ENCODE measurements around the gene TULP1.
"Not testable (repeated sequence)": the region's sequence is repeated elsewhere in the genome, so short reads cannot be mapped to it uniquely, and the experiment has no call there.

TULP1 gene

DNA sequence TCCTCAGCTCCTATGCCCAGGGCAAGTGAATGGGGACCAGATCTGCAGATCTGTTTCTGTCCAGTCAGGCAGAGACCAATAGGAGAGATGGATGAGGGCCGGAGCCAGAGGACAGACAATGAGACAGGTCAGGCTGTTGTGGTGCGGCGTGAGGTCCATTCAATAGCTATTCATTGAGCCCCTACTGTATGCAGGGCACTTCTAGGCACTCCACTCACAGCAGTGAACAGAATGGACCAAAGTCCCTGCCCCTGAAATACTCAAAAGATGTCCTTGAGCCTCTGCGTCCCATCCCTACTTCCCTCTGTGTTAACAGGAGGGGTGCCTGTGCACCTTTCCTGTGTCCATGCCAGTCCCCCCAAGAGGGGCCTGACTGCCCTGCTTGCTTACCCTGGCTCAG is 8.5 kb upstream of the TULP1 start:
- no peak for TF ChIP-seq CTCF (IDR thresholded peaks at IDR 0.05)

DNA sequence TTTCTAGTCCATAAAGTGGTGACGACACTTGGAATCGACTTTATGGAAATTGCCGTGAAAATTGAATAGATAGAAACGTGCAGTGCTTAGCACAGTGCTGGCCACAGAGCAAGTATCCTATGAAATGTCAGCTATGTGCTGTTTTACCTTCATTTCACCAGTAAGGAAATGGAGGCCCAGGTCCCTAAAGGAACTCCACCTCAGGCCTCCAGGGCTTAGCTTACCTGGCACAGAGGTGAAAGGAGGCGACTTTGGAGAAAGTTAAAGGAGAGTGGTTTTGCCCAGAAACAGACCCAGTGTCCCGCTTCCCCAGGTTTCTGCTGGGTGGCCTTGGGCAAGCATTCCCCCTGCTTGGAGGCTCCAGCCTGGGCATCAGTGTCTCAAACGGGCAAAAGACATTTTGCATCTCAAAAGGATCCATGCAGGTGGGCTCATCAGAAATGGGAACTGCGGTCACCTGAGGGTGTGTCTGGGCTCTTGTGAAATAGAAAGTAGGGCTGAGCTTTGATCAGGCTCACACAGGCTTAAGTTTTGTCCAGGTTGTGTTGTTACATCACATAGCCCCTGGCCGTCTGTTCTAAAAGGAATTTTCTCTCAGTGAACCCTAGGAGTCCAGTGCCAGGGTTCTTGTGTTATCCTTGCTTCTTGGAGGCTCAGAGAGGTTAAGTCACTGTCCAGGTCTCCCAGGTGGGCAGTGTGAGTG is 6.8 kb upstream of the TULP1 start:
- H3K27ac ChIP-seq = no peak overlapping the region
- H3K27me3 ChIP-seq = peaks cover 0 to 6% of the 10 kb centered on the region in 2 donors
- no peaks in the 10 kb centered on the region for H3K9me3 ChIP-seq
- H3K36me3 ChIP-seq = no peaks in the 10 kb centered on the region
- no peak for DNase-seq
- intact Hi-C loops (cut with DNase I; ENCODE audit: low total_unique reads) = loop anchor here (5.0 kb wide), 1 partner anchor 63 kb away; no protein-coding TSS in a partner anchor
- no peak overlapping the region for H3K4me3 ChIP-seq
- peaks cover 0 to 9% (median 2%) of the 10 kb centered on the region in 4 donors for H3K4me1 ChIP-seq
- TF ChIP-seq CTCF (IDR thresholded peaks at IDR 0.05) = no peak

More for the DNA sequence above, 8.5 kb upstream of the TULP1 start:
- Histone ChIP-seq H3K4me1 (peaks cover 0 to 9% (median 2%) of the 10 kb centered on the region in 4 donors), H3K36me3 (no peaks in the 10 kb centered on the region), H3K9me3 (no peaks in the 10 kb centered on the region), H3K27ac (no peak overlapping the region), H3K4me3 (no peak overlapping the region), H3K27me3 (peaks cover 0 to 6% of the 10 kb centered on the region in 2 donors)
- intact Hi-C loops (cut with DNase I; ENCODE audit: low total_unique reads) = loop anchor here (5.0 kb wide), 1 partner anchor 61 kb away; no protein-coding TSS in a partner anchor
- no peak for DNase-seq

DNA sequence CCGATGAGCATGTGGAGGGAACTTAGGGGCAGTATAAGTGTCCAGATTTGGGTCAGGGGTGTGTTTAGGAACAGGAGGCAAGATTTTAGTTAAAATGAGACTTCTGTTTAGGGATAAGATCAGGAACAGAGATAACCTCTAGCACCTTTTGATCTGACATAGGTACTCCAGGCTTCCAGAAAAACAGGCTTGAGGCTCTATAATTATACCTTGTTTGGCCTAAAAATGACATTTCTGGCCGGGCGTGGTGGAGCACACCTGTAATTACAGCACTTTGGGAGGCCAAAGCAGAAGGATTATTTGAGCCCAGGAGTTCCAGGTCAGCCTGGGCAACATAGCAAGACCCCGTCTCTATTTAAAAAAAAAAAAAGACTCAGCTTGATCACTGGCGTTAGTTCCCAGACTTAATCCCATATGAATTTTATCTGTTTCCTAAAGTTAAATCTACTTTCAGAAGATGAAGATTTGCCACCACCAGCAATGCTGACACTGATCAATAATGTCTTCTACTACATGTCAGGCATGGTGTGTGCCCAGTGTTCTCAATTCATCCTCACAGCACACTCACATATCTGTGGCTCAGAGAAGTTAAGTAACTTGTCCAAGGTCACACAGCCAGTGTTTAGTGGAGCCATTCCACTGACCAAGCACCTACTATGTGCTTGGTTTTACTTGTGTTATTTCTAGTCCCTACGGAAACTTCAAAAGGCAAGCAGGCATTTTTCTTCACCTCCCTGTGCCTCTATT is 6.0 kb upstream of the TULP1 start:
- H3K9me3 ChIP-seq = no peaks in the 10 kb centered on the region
- no peak for TF ChIP-seq CTCF (IDR thresholded peaks at IDR 0.05)
- no peaks in the 10 kb centered on the region for H3K36me3 ChIP-seq
- intact Hi-C loops (cut with DNase I; ENCODE audit: low total_unique reads) = no loop called here
- DNase-seq = no peak
- no peak overlapping the region for H3K4me3 ChIP-seq
- H3K4me1 ChIP-seq = peaks cover 0 to 9% (median 2%) of the 10 kb centered on the region in 4 donors
- no peak overlapping the region for H3K27ac ChIP-seq
- H3K27me3 ChIP-seq = peaks cover 0 to 6% of the 10 kb centered on the region in 2 donors

- H3K4me3 ChIP-seq; H3K27ac ChIP-seq; H3K9me3 ChIP-seq; intact Hi-C loops (cut with DNase I; ENCODE audit: low total_unique reads); H3K36me3 ChIP-seq; DNase-seq; H3K4me1 ChIP-seq: not testable (repeated sequence)
- H3K27me3 ChIP-seq = peaks cover 0 to 11% of the 10 kb centered on the region in 2 donors
These were observed 5.3 kb upstream of the TULP1 start for GRCh38 chr6:35517978-35518377.

GRCh38 chr6:35516712-35517111 is 4.0 kb upstream of the TULP1 start:
- H3K4me1 ChIP-seq = peaks cover 0 to 5% (median 4%) of the 10 kb centered on the region in 4 donors
- no peak for DNase-seq
- TF ChIP-seq CTCF (IDR thresholded peaks at IDR 0.05) = no peak
- H3K27ac ChIP-seq = no peak overlapping the region
- intact Hi-C loops (cut with DNase I; ENCODE audit: low total_unique reads) = no loop called here
- H3K27me3 ChIP-seq = peaks cover 3 to 18% of the 10 kb centered on the region in 2 donors
- H3K36me3 ChIP-seq = no peaks in the 10 kb centered on the region
- no peaks in the 10 kb centered on the region for H3K9me3 ChIP-seq
- H3K4me3 ChIP-seq = no peak overlapping the region

DNA sequence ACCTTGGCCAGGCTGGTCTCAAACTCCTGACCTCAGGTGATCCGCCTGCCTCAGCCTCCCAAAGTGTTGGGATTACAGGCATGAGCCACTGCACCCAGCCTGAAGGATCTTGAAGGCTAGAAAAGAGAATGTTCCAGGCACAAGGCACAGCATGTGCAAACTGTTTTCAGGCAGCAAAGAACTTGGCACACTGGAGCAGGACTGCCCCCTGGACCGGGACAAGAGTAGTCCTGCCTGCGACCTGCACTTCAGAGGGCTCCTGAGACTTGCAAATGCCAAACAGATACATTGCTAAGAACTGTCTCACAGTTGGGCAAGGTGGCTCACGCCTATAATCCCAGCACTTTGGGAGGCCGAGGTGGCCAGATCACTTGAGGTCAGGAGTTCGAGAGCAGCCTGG is 3.2 kb upstream of the TULP1 start:
- H3K4me3 ChIP-seq; H3K9me3 ChIP-seq; DNase-seq; H3K4me1 ChIP-seq; intact Hi-C loops (cut with DNase I; ENCODE audit: low total_unique reads); H3K36me3 ChIP-seq; H3K27ac ChIP-seq: not testable (repeated sequence)
- peaks cover 3 to 25% of the 10 kb centered on the region in 2 donors for H3K27me3 ChIP-seq
